WI38 (cell line): Measurements from ENCODE around the gene GTPBP1.
A peak's percentile ranks its signal among the peaks of the same experiment; 100 is the strongest.

Experiments used
- H3K4me3 ChIP-seq: 2 replicates; pipeline ENCODE4 v1.5.1; 2011; ENCODE audit warnings: low read depth, mild to moderate bottlenecking, control low read depth, low read length
- TF ChIP-seq, protein P1 (sequence below): IDR thresholded peaks from 2 replicates; pipeline ENCODE4 v1.5.1; 2012; ENCODE audit warnings: low read depth, mild to moderate bottlenecking, control low read depth, low read length

The GTPBP1 gene

DNA sequence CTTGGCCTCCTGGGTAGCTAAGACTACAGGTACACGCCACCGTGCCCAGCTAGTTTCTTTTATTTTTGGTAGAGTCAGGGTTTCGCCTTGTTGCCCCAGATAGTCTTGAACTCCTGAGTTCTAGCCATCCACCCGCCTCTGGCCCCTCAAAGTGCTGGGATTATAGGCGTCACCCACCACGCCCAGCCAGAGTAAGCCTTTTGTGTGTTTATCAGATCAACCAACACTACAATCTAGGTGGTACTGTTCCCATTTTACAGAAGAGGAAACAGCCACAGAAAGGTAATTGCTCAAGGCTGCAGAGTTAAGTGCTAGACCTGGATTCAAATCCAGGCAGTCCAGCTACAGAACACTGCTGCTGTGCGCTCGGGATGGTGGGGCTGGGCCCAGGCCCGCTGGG lies 20.8 kb upstream of the GTPBP1 start:
- TF ChIP-seq, protein P1, sequence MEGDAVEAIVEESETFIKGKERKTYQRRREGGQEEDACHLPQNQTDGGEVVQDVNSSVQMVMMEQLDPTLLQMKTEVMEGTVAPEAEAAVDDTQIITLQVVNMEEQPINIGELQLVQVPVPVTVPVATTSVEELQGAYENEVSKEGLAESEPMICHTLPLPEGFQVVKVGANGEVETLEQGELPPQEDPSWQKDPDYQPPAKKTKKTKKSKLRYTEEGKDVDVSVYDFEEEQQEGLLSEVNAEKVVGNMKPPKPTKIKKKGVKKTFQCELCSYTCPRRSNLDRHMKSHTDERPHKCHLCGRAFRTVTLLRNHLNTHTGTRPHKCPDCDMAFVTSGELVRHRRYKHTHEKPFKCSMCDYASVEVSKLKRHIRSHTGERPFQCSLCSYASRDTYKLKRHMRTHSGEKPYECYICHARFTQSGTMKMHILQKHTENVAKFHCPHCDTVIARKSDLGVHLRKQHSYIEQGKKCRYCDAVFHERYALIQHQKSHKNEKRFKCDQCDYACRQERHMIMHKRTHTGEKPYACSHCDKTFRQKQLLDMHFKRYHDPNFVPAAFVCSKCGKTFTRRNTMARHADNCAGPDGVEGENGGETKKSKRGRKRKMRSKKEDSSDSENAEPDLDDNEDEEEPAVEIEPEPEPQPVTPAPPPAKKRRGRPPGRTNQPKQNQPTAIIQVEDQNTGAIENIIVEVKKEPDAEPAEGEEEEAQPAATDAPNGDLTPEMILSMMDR = no peak
- H3K4me3 ChIP-seq = no peak overlapping the region

DNA sequence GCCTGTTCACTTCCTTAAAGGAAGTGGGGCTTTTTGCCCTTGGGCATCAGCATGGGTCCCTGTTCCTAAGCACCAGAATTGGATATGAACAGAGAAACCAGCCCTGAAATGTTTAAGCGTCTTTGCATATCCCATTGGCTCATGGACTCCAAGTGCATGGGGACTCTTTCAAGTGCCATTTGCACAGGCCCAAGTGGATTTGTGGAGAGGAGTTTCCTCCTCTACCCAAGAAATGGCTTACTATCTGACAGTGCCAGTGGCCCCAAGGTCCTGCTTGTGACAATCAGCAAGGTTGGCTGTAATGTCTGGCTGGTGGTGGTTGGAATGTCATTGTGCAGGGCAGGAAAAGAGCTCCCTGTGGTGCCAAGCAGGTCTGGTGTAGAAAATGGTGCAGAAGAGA lies 20.0 kb upstream of the GTPBP1 start:
- H3K4me3 ChIP-seq = no peak overlapping the region
- TF ChIP-seq, protein P1 = no peak

DNA sequence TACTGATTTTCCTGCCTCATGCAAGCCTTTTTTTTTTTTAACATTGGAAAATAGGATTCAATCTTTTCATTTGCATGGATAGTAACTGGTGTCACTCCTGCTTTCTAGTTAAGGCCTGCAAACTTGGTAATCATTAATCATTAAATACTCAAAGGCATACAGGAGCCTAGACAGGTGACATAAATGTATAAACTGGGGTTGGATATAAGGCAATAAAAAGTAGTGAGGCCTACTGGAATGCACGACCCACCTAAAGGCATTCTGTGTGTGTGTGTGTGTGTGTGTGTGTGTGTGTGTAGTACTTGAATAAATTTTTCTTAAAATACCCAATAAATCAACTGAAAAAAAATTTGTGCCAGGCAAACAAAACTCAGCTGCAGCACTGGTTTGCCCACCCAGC lies 16.1 kb upstream of the GTPBP1 start:
- no peak overlapping the region for H3K4me3 ChIP-seq
- TF ChIP-seq, protein P1 = no peak

DNA sequence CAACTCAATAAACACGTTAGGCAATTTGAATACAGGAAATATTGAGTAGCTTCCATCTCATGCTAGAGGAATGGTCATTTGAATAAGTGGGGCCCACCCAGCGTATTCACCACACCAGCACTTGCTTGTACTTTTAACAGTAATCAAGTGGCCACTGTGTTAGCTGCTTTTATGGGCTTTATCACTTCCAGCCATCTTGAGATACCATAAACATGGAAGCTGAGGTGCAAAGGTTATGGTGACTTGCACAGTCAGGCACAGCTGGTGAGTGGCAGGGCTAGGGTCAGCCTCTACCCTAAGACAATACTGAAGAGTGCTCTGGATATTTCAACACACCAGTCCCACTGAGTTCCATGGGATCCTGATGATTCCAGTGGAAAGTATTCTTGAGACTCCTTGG lies 11.7 kb upstream of the GTPBP1 start:
- H3K4me3 ChIP-seq = no peak overlapping the region
- TF ChIP-seq, protein P1 = no peak

DNA sequence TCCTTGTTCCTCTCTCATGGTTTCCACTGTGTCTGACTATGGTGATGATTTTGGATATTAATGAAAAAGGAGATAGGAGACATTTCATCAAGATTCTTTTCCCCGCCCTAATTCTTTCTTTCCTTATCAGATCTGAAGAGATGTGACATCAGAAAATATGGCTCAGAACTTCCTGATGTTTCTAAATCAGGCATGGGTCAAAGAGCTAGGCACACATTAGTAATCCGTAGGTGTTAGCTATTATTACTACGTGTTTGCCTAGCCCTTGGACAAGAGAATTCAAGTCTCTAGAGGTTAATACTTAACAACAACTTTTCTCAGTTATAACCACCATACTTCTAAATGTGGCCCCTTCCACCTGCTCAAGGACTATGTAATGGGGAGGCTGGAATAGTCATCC lies 10.8 kb upstream of the GTPBP1 start:
- no peak overlapping the region for H3K4me3 ChIP-seq
- TF ChIP-seq, protein P1 = no peak

DNA sequence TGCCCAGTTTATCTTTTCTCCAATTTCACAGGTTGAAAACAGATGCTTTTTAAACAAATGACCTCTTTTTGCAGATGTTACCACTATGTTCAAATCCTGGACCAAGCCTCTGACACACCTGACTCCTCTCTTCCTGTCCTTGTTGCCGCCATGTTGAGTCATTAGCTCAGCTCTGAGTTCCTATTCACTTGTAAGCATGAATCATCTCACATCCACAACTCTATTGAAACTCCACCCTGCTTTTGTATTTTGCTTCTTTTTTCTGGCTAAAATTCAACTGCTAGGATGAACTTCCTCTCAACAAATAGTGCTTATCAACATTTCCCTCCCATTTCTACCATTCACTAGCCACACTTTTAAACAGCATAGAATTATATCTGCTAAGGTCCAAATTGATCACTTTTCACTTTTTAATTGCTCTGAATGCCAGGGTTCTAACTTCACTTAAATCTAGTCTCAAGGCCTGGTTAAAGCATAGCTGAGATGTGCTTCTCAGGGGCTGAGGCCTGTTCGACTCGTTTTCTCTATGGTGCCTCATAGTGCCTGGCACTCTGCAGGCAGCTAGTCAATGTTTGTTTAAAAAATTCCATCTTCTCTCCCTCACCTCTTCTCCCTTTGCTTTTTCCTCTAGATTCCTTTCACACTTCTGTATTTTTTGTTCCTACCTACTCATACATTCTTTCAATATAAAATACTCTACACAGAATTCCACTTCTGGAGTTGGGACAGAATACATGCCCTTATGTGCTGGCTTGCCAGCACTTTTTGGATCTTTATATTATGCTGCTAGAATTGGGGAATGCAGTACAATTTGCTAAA lies 8.9 kb upstream of the GTPBP1 start:
- TF ChIP-seq, protein P1 = no peak
- H3K4me3 ChIP-seq = 0 out of 2 replicates have a peak overlapping the region, but pooled peaks have one; percentile 13

DNA sequence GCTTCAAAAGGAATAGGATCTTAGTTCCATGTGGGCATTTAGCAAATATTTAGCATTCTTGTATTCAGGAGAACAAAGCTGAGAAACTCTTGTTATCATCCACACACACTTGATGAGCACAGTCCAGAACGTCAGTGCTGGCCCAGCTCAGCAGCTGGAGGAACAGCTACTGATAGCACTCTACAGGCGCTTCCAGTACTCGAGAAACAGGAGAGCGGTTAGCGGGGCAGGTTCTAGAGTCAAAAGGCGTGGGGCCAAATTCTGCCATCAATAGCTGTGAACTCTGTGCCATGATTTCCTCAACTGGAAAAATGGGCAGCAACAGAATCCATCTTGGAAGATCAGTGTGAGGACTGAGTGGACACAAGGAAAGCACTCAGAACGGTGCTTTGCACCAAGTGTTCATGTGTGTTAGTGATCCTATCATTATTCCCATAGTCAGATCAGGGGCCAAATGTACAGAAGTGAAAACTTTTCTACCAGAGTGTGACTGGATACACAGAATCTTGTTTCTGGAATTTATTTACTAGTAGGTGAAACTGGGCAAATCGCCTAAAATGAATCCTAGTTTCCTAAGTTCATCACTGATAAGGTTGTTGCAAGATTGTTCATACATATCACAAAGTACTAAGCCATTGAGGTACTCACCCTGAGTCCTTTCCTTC lies 8.2 kb upstream of the GTPBP1 start:
- peak overlapping the region; percentile 7; the same call in 1 of the 2 replicates for H3K4me3 ChIP-seq
- TF ChIP-seq, protein P1 = no peak
